HCT116 (cell line): ENCODE data around the gene KLRC3. TPM values are rescaled to one million over a fixed set of nuclear protein-coding genes. Genes with fewer than 3 reads are reported as not detected.
"Not testable (repeated sequence)": the region's sequence is repeated elsewhere in the genome, so short reads cannot be mapped to it uniquely, and the experiment has no call there.

Experiments used
- ATAC-seq: fragments of 200-7000 bp; cut with Tn5 transposase; 2 replicates; pipeline ENCODE4 v1.9.1; 2020; ENCODE audit warnings: mild to moderate bottlenecking, moderate library complexity
- BruUV-seq: library from RNA; stranded (reverse); fragments of 400-500 nt; replicated peaks from 2 replicates; lab custom pipeline; 2021; lab: Mats Ljungman, UMichigan
- CTCF ChIA-PET: fragments of 300-600 bp; sonication (Branson Sonifier 250); formaldehyde crosslinking; loops from one replicate; lab custom pipeline; 2021; ENCODE audit warnings: antibody characterized with exemption; lab: Charles Lee
- POLR2A ChIA-PET: fragments of 300-600, 350-600 bp; sonication (Branson Sonifier 250); formaldehyde crosslinking; loops from one replicate; lab custom pipeline; 2021; ENCODE audit warnings: antibody characterized with exemption; lab: Charles Lee
- RAD21 ChIA-PET, 2 experiments: fragments of 300-600 bp; sonication (Branson Sonifier 250); formaldehyde crosslinking; loops; one replicate each; lab custom pipeline; 2023; ENCODE audit warnings: low total read pairs in 2 of 2; ENCODE audit not compliant: uncharacterized antibody in 2 of 2, unreplicated experiment in 2 of 2, low non-redundant PET in 1 of 2; lab: Charles Lee
- DNase-seq: peaks from one replicate; pipeline ENCODE4 v3.0.0-alpha.2; 2010; ENCODE audit warnings: low read depth, low spot score
- H2AFZ ChIP-seq: fragments of 200-600 bp; shearing (Covaris generic), sonication (generic); 2 replicates; pipeline ENCODE4 v1.6.1; 2017; ENCODE audit warnings: low read depth, mixed run types, mixed read lengths, antibody characterized with exemption, low read length; ENCODE audit not compliant: poor library complexity, severe bottlenecking
- H3K27ac ChIP-seq: 2 replicates; pipeline ENCODE4 v1.5.1; 2012; ENCODE audit warnings: low read depth, low read length
- H3K27me3 ChIP-seq: fragments of 200-600 bp; sonication (generic); 2 replicates; pipeline ENCODE4 v1.6.1; 2016; ENCODE audit warnings: mixed run types, low read length, mixed read lengths; ENCODE audit not compliant: insufficient read depth
- H3K36me3 ChIP-seq, 2 experiments: fragments of 200-500 bp in 1 of 2; fragments of 200-600 bp in 1 of 2; sonication (Bioruptor generic) in 1 of 2; sonication (generic) in 1 of 2; 2 replicates each; pipeline versions ENCODE4 v1.5.1 to v1.6.1; 2014 to 2016; ENCODE audit warnings: low read length in 2 of 2, inconsistent platforms in 1 of 2, mixed read lengths in 1 of 2, mixed run types in 1 of 2; ENCODE audit not compliant: insufficient read depth in 2 of 2, control insufficient read depth in 1 of 2
- H3K4me1 ChIP-seq, 2 experiments: fragments of 200-600 bp in 1 of 2; sonication (generic) in 1 of 2; 2 replicates each; pipeline versions ENCODE4 v1.5.1 to v1.6.1; 2012 to 2017; ENCODE audit warnings: low read length in 2 of 2, inconsistent platforms in 1 of 2, mild to moderate bottlenecking in 1 of 2, mixed read lengths in 1 of 2, mixed run types in 1 of 2, moderate library complexity in 1 of 2; ENCODE audit not compliant: insufficient read depth in 2 of 2, control insufficient read depth in 1 of 2
- H3K4me2 ChIP-seq: fragments of 200-600 bp; sonication (generic); 2 replicates; pipeline ENCODE4 v1.6.1; 2017; ENCODE audit warnings: mixed run types, low read length, mixed read lengths
- H3K4me3 ChIP-seq, 2 experiments: fragments of 200-600 bp in 1 of 2; sonication (generic) in 1 of 2; replicated peaks in 1 of 2; 2 replicates each; pipeline ENCODE4 v1.5.1; 2011 to 2016; ENCODE audit warnings: low read length in 2 of 2, control low read depth in 1 of 2, low read depth in 1 of 2, mild to moderate bottlenecking in 1 of 2, mixed read lengths in 1 of 2, mixed run types in 1 of 2
- H3K79me2 ChIP-seq: fragments of 200-600 bp; sonication (generic); 2 replicates; pipeline ENCODE4 v1.6.1; 2017; ENCODE audit warnings: mild to moderate bottlenecking, mixed run types, low read length, moderate library complexity, mixed read lengths; ENCODE audit not compliant: insufficient read depth
- H3K9ac ChIP-seq: fragments of 200-600 bp; sonication (generic); 2 replicates; pipeline ENCODE4 v1.6.1; 2016; ENCODE audit warnings: low read length, mixed read lengths
- H3K9me2 ChIP-seq: fragments of 200-600 bp; sonication (generic), shearing (Covaris generic); 2 replicates; pipeline ENCODE4 v1.6.1; 2017; ENCODE audit warnings: mixed run types, mild to moderate bottlenecking, moderate library complexity; ENCODE audit not compliant: insufficient read depth
- H3K9me3 ChIP-seq, 2 experiments: fragments of 200-500 bp in 1 of 2; fragments of 200-600 bp in 1 of 2; sonication (Bioruptor generic) in 1 of 2; sonication (generic) in 1 of 2; 2 replicates each; pipeline ENCODE4 v1.6.1; 2014 to 2017; ENCODE audit warnings: low read length in 2 of 2, mixed read lengths in 2 of 2, inconsistent platforms in 1 of 2, low read depth in 1 of 2, mild to moderate bottlenecking in 1 of 2, mixed run types in 1 of 2, moderate library complexity in 1 of 2; ENCODE audit not compliant: control insufficient read depth in 1 of 2, insufficient read depth in 1 of 2
- H4K20me1 ChIP-seq: fragments of 200-600 bp; sonication (generic), shearing (Covaris generic); 2 replicates; pipeline ENCODE4 v1.6.1; 2017; ENCODE audit warnings: mixed run types, mild to moderate bottlenecking, moderate library complexity; ENCODE audit not compliant: insufficient read depth
- CBX3 ChIP-seq: IDR thresholded peaks from 2 replicates; pipeline ENCODE4 v1.6.1; 2012; ENCODE audit warnings: low read depth
- CEBPB ChIP-seq: IDR thresholded peaks from 2 replicates; pipeline ENCODE4 v1.6.1; 2012; ENCODE audit warnings: low read depth
- EGR1 ChIP-seq: IDR thresholded peaks from 2 replicates; pipeline ENCODE4 v1.6.1; 2012; ENCODE audit warnings: low read depth
- MAX ChIP-seq: IDR thresholded peaks from 2 replicates; pipeline ENCODE4 v1.6.1; 2012
- POLR2A ChIP-seq: IDR thresholded peaks from 2 replicates; pipeline ENCODE4 v1.7.0; 2011; ENCODE audit warnings: borderline replicate concordance; ENCODE audit not compliant: insufficient read depth, insufficient read length; ENCODE audit errors: extremely low read depth
- SP1 ChIP-seq: IDR thresholded peaks from 2 replicates; pipeline ENCODE4 v1.6.1; 2012; ENCODE audit warnings: low read depth
- SRF ChIP-seq: IDR thresholded peaks from 2 replicates; pipeline ENCODE4 v1.6.1; 2012; ENCODE audit warnings: low read depth
- TCF7L2 ChIP-seq: IDR thresholded peaks from 2 replicates; pipeline ENCODE4 v1.7.0; 2011; ENCODE audit warnings: borderline replicate concordance, inconsistent platforms; ENCODE audit not compliant: insufficient read depth, insufficient read length; ENCODE audit errors: extremely low read depth
- intact Hi-C: fragments of 100-400 bp; cut with micrococcal nuclease; formaldehyde crosslinking; loops from 2 replicates; pipeline ENCODE4 v1.10.0; 2022
- total RNA-seq: library from RNA; stranded (reverse); gene quantifications from one replicate; pipeline ENCODE4 v1.2.1, GENCODE V29; 2021; ENCODE audit not compliant: unreplicated experiment

The KLRC3 gene
- total RNA-seq, 1 experiment from 2014 or later, result 1.8 TPM

- Histone ChIP-seq H3K4me2 (no peak overlapping the region), H3K79me2 (no peaks in the 10 kb centered on the region), H3K9ac (no peak overlapping the region), H3K27me3 (no peaks in the 10 kb centered on the region), H3K4me3 (no peak overlapping the region), H3K9me2 (no peaks in the 10 kb centered on the region), H2AFZ (no peak overlapping the region), H3K9me3 (peaks cover 0 to 7% of the 10 kb centered on the region in 2 experiments; a peak in 2 of 4 replicates), H3K4me1 (peaks cover 27 to 45% of the 10 kb centered on the region in 2 experiments; a peak in 3 of 4 replicates), H3K27ac (no peak overlapping the region), H3K36me3 (no peaks in the 10 kb centered on the region), H4K20me1 (no peaks in the 10 kb centered on the region)
- POLR2A ChIA-PET, result no interaction called here
- BruUV-seq, result no TSS peak
- intact Hi-C loops, result no loop called here
- RAD21 ChIA-PET, result no interaction called here
- no peak for DNase-seq
- TF ChIP-seq SRF (no peak), EGR1 (no peak), TCF7L2 (no peak), POLR2A (no peak), CEBPB (no peak), MAX (no peak), CBX3 (no peak), SP1 (no peak)
- TF ChIP-seq, all 23 proteins: peak for 0
- ATAC-seq, result no peak
- CTCF ChIA-PET, result no interaction called here
These were observed 51.9 kb downstream of the KLRC3 start for GRCh38 chr12:10368206-10369171.

GRCh38 chr12:10367714-10368113, 52.7 kb downstream of the KLRC3 start:
- not testable (repeated sequence) for BruUV-seq

More at GRCh38 chr12:10367714-10368113, 52.7 kb downstream of the KLRC3 start:
- ChIA-PET RAD21 (interaction anchor here in 1 of 2 experiments (1.2 kb wide), 1 partner anchor 194 kb away, joined by 4 read pairs; no protein-coding TSS in a partner anchor), CTCF (interaction anchor here (0.8 to 3.1 kb wide), 6 partner anchors 25 to 404 kb away, joined by 3 to 29 read pairs (median 8); no protein-coding TSS in a partner anchor)
- H3K9me3 ChIP-seq, H2AFZ ChIP-seq, H4K20me1 ChIP-seq, intact Hi-C loops, H3K27me3 ChIP-seq, H3K36me3 ChIP-seq, H3K4me2 ChIP-seq, H3K9ac ChIP-seq, H3K9me2 ChIP-seq, DNase-seq, H3K4me3 ChIP-seq, POLR2A ChIA-PET, H3K27ac ChIP-seq, H3K79me2 ChIP-seq, ATAC-seq: not testable (repeated sequence)
- H3K4me1 ChIP-seq, result peaks cover 29 to 48% of the 10 kb centered on the region in 2 experiments; a peak in 3 of 4 replicates
